Caco-2 (cell line): Measurements from ENCODE around the gene NDFIP1. TPM values are rescaled to one million over a fixed set of nuclear protein-coding genes. Genes with fewer than 3 reads are reported as not detected.

Source experiments
- BruUV-seq: library from RNA; stranded (reverse); fragments of 400-500 nt; replicated peaks from 2 replicates; lab custom pipeline; 2021; lab: Mats Ljungman, UMichigan
- CTCF ChIA-PET: fragments of 300-600 bp; sonication (Branson Sonifier 250); formaldehyde crosslinking; loops from one replicate; lab custom pipeline; 2022; ENCODE audit warnings: antibody characterized with exemption; lab: Charles Lee
- POLR2A ChIA-PET: fragments of 300-600 bp; sonication (Branson Sonifier 250); formaldehyde crosslinking; loops from one replicate; lab custom pipeline; 2022; ENCODE audit warnings: antibody characterized with exemption; lab: Charles Lee
- DNase-seq, 2 experiments: peaks; one replicate each; pipeline versions ENCODE4 v3.0.0 to v3.0.0-alpha.2; 2020 to 2022
- H3K27me3 ChIP-seq: replicated peaks from 2 replicates; pipeline ENCODE4 v1.6.0; 2011; ENCODE audit warnings: low read length; ENCODE audit not compliant: control insufficient read depth, insufficient read depth
- H3K36me3 ChIP-seq: 2 replicates; pipeline ENCODE4 v1.5.1; 2011; ENCODE audit warnings: low read length; ENCODE audit not compliant: control insufficient read depth, insufficient read depth
- H3K4me1 ChIP-seq: fragments of 250-450 bp; sonication (Bioruptor Pico); 2 replicates; pipeline ENCODE4 v1.5.1; 2020; ENCODE audit warnings: mild to moderate bottlenecking
- H3K4me3 ChIP-seq: 2 replicates; pipeline ENCODE4 v1.5.1; 2011; ENCODE audit warnings: low read depth, mild to moderate bottlenecking, control low read depth, low read length
- H3K9me3 ChIP-seq: fragments of 250-450 bp; sonication (Bioruptor Pico); 2 replicates; pipeline ENCODE4 v1.5.1; 2020; ENCODE audit warnings: mild to moderate bottlenecking, moderate library complexity
- H3K27ac Mint-ChIP-seq: one replicate; pipeline ENCODE4 v1.8.0; 2022; ENCODE audit warnings: mixed read lengths; ENCODE audit not compliant: unreplicated experiment
- H3K27me3 Mint-ChIP-seq: one replicate; pipeline ENCODE4 v1.8.0; 2022; ENCODE audit warnings: mixed read lengths; ENCODE audit not compliant: insufficient read depth, unreplicated experiment
- H3K36me3 Mint-ChIP-seq: one replicate; pipeline ENCODE4 v1.8.0; 2022; ENCODE audit warnings: mild to moderate bottlenecking, mixed read lengths; ENCODE audit not compliant: insufficient read depth, unreplicated experiment
- H3K4me1 Mint-ChIP-seq: one replicate; pipeline ENCODE4 v1.8.0; 2022; ENCODE audit warnings: low read depth, mixed read lengths; ENCODE audit not compliant: unreplicated experiment
- H3K4me3 Mint-ChIP-seq: one replicate; pipeline ENCODE4 v1.8.0; 2022; ENCODE audit warnings: mild to moderate bottlenecking, moderate library complexity, mixed read lengths; ENCODE audit not compliant: unreplicated experiment
- H3K9me3 Mint-ChIP-seq: one replicate; pipeline ENCODE4 v1.8.0; 2022; ENCODE audit warnings: mixed read lengths; ENCODE audit not compliant: unreplicated experiment
- intact Hi-C: fragments of 100-400 bp; cut with micrococcal nuclease; formaldehyde crosslinking; loops from one replicate; pipeline ENCODE4 v1.10.0; 2022; ENCODE audit not compliant: unreplicated experiment
- total RNA-seq: library from RNA; stranded (reverse); gene quantifications from 2 replicates; pipeline ENCODE4 v1.2.3, GENCODE V29; 2022
- TF ChIP-seq, protein P1 (sequence below), 2 experiments: fragments of 200-600 bp in 1 of 2; IDR thresholded peaks; 1 replicate in 1 of 2; 2 replicates in 1 of 2; pipeline versions ENCODE4 v1.5.1 to v1.8.0; 2011 to 2022; ENCODE audit warnings: antibody characterized with exemption in 1 of 2, control low read depth in 1 of 2, inconsistent platforms in 1 of 2, low read depth in 1 of 2, low read length in 1 of 2, mild to moderate bottlenecking in 1 of 2, moderate library complexity in 1 of 2; ENCODE audit not compliant: insufficient read depth in 1 of 2, severe bottlenecking in 1 of 2, unreplicated experiment in 1 of 2

Gene NDFIP1
- total RNA-seq, 1 experiment from 2014 or later, result 51.6 TPM

DNA sequence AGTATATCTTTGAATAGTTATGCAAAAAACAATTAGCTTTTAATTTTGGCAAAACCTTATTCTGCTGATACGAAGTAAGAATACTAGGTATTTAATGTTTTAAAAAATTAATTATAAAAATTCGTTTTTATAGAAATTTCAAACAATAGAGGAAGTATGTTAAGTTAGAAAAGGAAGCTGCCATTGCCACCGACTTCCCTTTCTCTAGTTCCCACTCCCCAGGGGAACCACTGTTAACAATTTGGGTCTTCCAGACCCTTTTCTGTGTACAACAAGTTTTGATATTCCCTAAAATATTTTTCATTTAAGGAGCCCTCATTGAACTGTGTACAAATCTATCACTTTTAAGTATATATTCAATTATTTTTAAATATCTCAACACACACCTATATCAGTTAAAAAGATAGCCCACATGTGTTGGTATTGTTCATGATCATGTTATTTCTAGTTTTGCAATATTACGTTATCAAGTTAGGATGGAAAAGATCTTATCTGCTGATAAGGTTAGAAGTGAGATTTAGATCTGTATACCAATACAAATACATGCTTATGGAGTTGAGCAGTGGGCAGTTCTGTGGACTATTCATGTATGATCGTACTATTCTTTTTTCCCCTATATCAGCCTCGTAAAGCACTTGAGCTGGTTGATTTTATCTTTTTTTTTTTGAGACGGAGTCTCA, 25.9 kb downstream of the NDFIP1 start:
- H3K36me3 ChIP-seq, result no peaks in the 10 kb centered on the region
- POLR2A ChIA-PET, result no interaction called here
- BruUV-seq, result no TSS peak
- TF ChIP-seq, protein P1, sequence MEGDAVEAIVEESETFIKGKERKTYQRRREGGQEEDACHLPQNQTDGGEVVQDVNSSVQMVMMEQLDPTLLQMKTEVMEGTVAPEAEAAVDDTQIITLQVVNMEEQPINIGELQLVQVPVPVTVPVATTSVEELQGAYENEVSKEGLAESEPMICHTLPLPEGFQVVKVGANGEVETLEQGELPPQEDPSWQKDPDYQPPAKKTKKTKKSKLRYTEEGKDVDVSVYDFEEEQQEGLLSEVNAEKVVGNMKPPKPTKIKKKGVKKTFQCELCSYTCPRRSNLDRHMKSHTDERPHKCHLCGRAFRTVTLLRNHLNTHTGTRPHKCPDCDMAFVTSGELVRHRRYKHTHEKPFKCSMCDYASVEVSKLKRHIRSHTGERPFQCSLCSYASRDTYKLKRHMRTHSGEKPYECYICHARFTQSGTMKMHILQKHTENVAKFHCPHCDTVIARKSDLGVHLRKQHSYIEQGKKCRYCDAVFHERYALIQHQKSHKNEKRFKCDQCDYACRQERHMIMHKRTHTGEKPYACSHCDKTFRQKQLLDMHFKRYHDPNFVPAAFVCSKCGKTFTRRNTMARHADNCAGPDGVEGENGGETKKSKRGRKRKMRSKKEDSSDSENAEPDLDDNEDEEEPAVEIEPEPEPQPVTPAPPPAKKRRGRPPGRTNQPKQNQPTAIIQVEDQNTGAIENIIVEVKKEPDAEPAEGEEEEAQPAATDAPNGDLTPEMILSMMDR (IDR thresholded peaks at IDR 0.05; ENCODE audit: insufficient read depth in 1 of 2, low read depth in 1 of 2, low read length in 1 of 2, severe bottlenecking in 1 of 2, unreplicated experiment in 1 of 2), result no peak
- DNase-seq, result no peak
- H3K36me3 Mint-ChIP-seq, result peaks cover 6% of the 10 kb centered on the region
- no peaks in the 10 kb centered on the region for H3K27me3 Mint-ChIP-seq
- H3K9me3 ChIP-seq, result no peaks in the 10 kb centered on the region
- H3K4me3 Mint-ChIP-seq, result no peak overlapping the region
- CTCF ChIA-PET, result no interaction called here
- intact Hi-C loops, result no loop called here
- no peaks in the 10 kb centered on the region for H3K4me1 Mint-ChIP-seq
- no peaks in the 10 kb centered on the region for H3K27me3 ChIP-seq
- no peak overlapping the region for H3K4me3 ChIP-seq
- H3K4me1 ChIP-seq, result peaks cover 13% of the 10 kb centered on the region
- H3K27ac Mint-ChIP-seq, result no peak overlapping the region
- H3K9me3 Mint-ChIP-seq, result no peaks in the 10 kb centered on the region

DNA sequence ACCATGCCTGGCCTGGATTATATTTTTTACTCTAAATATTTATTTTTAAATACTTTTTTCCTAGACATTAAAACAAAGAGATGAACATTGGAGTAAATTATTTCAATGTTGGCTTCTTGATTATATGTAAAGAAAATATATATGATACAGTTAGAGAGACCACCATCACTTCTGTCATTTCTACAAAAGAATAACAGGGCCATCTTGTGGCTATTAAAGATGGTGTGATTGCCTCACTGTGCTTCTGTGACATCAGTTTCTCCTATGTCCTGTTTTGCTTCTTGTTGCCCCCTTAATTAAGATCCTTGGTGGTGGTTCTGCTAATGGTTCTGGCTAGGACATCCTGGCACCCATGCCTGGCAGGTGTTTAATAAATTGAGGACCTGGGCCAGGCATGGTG, 32.9 kb downstream of the NDFIP1 start:
- no peaks in the 10 kb centered on the region for H3K4me1 ChIP-seq

DNA sequence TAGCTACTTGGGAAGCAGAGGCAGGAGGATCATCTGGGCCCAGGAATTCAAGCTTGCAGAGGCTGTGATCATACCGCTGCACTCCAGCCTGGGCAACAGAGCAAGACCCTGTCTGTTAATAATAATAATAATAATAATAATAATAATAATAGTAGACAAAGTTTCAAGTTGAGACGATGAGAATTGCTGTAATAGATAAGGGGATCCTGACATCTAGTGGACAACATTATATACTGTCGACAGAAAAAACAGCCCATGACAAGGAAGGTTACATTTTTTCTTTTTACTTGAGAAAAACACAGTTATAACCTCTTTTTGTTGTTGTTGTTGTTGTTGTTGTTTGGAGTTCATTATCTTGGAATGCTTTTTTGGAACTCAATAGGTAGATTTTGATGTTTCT, 35.3 kb downstream of the NDFIP1 start:
- Histone ChIP-seq H3K4me3 (no peak overlapping the region), H3K4me1 (no peaks in the 10 kb centered on the region), H3K9me3 (no peaks in the 10 kb centered on the region; the same call in 1 of the 2 replicates), H3K27me3 (no peaks in the 10 kb centered on the region), H3K36me3 (peaks cover 3% of the 10 kb centered on the region)
- Mint-ChIP-seq H3K36me3 (peaks cover 16% of the 10 kb centered on the region), H3K27ac (no peak overlapping the region), H3K4me1 (no peaks in the 10 kb centered on the region), H3K27me3 (no peaks in the 10 kb centered on the region), H3K4me3 (no peak overlapping the region), H3K9me3 (no peaks in the 10 kb centered on the region)
- POLR2A ChIA-PET, result no interaction called here
- no TSS peak for BruUV-seq
- TF ChIP-seq, protein P1 (IDR thresholded peaks at IDR 0.05; ENCODE audit: insufficient read depth in 1 of 2, low read depth in 1 of 2, low read length in 1 of 2, severe bottlenecking in 1 of 2, unreplicated experiment in 1 of 2), result peak; percentile 46 to 53
- CTCF ChIA-PET, result interaction anchor here (1.0 to 2.1 kb wide), 9 partner anchors 10 to 402 kb away, joined by 3 to 19 read pairs (median 5); partner anchors contain the start of gene GNPDA1
- intact Hi-C loops, result loop anchor here (2.0 kb wide), 1 partner anchor 35 kb away; the partner anchor contains the start of gene NDFIP1
- peak in 1 of 2 experiments; percentile 14 for DNase-seq

More for the DNA sequence above, 32.9 kb downstream of the NDFIP1 start:
- Histone ChIP-seq H3K27me3 (no peaks in the 10 kb centered on the region), H3K4me3 (no peak overlapping the region), H3K9me3 (no peaks in the 10 kb centered on the region; the same call in 1 of the 2 replicates), H3K36me3 (peaks cover 3% of the 10 kb centered on the region)
- H3K9me3 Mint-ChIP-seq, result no peaks in the 10 kb centered on the region
- no peak for DNase-seq
- H3K27ac Mint-ChIP-seq, result no peak overlapping the region
- peaks cover 10% of the 10 kb centered on the region for H3K36me3 Mint-ChIP-seq
- intact Hi-C loops, result no loop called here
- TF ChIP-seq, protein P1 (IDR thresholded peaks at IDR 0.05; ENCODE audit: insufficient read depth in 1 of 2, low read depth in 1 of 2, low read length in 1 of 2, severe bottlenecking in 1 of 2, unreplicated experiment in 1 of 2), result no peak
- H3K27me3 Mint-ChIP-seq, result no peaks in the 10 kb centered on the region
- no peaks in the 10 kb centered on the region for H3K4me1 Mint-ChIP-seq
- BruUV-seq, result no TSS peak
- H3K4me3 Mint-ChIP-seq, result no peak overlapping the region
- ChIA-PET CTCF (no interaction called here), POLR2A (no interaction called here)
